Hepatic stellate cell (primary cell): ENCODE measurements around the gene FLRT2.

ENCODE experiments used
- DNase-seq: peaks from one replicate; pipeline ENCODE4 v3.0.0; 2011; ENCODE audit warnings: low spot score

FLRT2 gene

GRCh38 chr14:85529803-85530574 is at the start of gene FLRT2:
FLRT2 (plus strand) TSS chr14:85530144; CDS start chr14:85621515, 91,371 bp downstream.
- no peak for DNase-seq

DNA sequence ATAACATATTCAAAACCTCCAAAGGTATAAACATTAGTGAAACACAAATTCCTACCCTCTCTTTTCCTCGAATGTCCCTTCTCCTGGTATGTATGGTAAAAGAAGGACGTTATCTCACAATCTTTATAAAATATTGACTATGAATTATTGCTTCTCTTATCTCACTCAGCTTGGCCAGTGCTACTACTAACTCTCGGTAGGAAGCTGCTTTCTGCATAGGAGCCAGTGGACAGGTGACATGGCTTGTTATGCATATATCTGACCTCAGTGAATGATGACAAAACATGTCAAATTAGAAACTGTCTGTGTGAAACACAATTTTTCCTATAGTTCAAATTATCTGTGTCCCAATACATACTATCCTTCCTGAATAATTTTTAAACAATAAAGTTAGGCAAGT is 48.5 kb upstream of the FLRT2 start:
- no peak for DNase-seq

- no peak for DNase-seq
Measured at GRCh38 chr14:85482552-85482951, 47.4 kb upstream of the FLRT2 start.

- no peak for DNase-seq
Measured at GRCh38 chr14:85483037-85483436, 46.9 kb upstream of the FLRT2 start.

DNA sequence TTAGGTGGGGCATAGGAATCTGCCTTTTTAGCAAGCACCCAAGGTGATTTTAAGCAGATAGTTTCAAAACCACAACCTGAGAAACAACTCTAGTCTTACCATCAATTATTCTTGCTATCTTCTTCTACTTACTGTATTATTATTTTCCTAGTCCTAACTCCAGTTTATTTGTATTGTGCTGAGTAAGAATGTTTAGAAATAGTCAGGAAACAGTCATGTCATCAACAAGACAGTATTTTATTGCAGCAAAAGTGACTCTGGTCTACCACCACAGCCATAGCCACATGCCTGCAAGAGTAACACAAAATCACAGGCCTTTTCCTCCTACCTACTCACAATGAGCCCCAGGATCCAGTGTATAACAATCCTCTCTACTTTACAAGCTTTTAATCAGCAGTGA is 46.3 kb upstream of the FLRT2 start:
- DNase-seq, result no peak

- DNase-seq, result no peak
Measured at GRCh38 chr14:85487215-85487614, 42.7 kb upstream of the FLRT2 start.

GRCh38 chr14:85501751-85502150 is 28.2 kb upstream of the FLRT2 start:
- no peak for DNase-seq

GRCh38 chr14:85508863-85509262 is 21.1 kb upstream of the FLRT2 start:
- DNase-seq, result no peak

GRCh38 chr14:85512451-85512850 is 17.5 kb upstream of the FLRT2 start:
- no peak for DNase-seq

- DNase-seq, result no peak
Measured at GRCh38 chr14:85514487-85514886, 15.5 kb upstream of the FLRT2 start.

- no peak for DNase-seq
Measured at GRCh38 chr14:85516239-85517113, 13.5 kb upstream of the FLRT2 start.

GRCh38 chr14:85517114-85517688 is 12.7 kb upstream of the FLRT2 start:
- no peak for DNase-seq

DNA sequence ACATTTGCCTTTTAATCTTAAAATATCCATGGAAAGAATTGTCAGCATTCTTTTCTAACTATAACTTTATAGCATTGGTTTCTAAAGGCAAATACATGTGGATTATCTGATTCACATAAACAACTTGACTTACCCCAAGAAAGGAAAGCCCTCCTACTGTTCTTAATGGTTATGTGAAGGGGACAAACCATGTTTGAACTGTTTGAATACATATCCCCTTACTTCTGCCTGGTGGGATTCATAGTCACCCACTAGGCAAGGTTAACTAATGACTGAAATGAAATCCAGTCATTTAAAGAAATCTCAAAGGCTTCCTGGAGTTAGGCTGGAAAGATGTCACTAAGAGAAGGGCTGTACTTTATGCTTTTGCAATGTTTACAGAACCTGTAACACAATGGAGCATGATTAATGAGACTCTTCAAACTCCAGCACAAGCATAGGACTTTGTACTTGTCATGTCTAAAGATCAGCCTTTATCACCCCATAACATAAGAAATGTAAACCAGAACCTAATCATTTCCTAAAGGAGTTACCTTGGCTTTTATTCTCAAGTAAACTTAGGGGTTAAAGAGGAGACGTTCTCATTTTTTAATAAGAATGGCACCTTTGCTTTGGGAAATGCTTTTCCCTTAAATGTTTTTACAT is 10.2 kb upstream of the FLRT2 start:
- no peak for DNase-seq

DNA sequence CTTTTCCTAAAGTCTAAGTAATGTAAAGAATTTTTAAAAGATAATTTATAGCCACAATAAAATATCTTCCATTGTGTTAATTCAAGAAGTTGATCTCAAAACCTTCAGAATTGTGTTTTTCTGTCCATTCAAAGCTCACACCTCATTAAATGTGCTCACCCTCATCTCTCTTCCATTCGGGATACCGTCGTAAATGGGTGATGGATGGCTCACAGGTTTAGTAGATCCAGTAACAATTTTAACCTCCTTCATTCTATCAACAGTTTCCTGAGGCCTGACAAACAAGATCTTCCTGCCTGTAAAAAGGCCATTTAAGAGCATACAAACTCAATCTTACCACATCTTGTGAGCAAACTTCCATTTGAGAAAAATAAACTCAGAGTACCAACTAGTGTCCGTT is 9.4 kb upstream of the FLRT2 start:
- DNase-seq, result no peak

DNA sequence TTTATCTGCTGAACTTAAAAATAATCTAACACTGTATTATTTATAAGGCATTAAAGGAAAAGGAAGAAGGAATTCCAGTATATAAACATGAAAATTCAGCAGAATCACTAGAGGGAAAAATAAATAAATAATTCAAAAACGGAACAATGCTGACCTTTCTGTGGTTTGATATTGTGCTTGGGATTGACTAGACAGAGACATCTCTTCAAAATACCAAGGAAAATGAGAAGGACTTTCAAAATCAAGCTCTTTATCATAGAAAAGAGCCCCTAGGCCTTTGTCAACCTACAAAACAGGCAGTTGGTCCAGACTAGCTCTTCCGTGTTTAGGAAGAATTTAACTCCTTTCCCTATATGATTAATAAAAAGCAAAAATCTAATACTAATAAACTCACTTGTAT is 6.3 kb upstream of the FLRT2 start:
- no peak for DNase-seq

- no peak for DNase-seq
Measured at GRCh38 chr14:85527006-85527405, 2.9 kb upstream of the FLRT2 start.

DNA sequence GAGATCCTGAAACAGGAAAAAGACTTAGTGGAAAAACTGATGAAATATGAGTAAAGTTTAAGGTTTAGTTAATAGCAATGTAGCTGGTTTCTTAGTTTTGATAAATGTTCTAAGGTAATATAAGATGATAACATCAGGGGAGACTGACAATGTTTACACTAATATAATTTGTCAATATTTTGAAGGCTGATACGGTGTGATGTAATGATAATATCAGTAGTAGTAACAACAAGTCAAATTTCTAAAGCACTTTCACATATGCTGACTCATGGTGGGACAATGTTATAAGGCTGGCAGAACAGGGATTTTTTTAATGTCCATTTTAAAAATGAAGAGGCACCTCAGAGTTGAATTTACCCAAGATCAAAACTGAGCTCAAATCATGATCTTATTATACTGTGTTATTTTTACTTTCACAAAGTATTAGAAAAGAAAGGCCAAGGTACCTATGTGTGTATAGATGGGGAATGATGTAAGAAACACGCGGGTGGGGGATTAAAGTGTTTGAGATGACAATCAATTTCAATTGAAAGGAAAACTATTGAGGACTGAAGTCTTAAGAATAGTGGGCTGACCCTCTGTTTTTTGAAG is 2.4 kb upstream of the FLRT2 start:
- no peak for DNase-seq

DNA sequence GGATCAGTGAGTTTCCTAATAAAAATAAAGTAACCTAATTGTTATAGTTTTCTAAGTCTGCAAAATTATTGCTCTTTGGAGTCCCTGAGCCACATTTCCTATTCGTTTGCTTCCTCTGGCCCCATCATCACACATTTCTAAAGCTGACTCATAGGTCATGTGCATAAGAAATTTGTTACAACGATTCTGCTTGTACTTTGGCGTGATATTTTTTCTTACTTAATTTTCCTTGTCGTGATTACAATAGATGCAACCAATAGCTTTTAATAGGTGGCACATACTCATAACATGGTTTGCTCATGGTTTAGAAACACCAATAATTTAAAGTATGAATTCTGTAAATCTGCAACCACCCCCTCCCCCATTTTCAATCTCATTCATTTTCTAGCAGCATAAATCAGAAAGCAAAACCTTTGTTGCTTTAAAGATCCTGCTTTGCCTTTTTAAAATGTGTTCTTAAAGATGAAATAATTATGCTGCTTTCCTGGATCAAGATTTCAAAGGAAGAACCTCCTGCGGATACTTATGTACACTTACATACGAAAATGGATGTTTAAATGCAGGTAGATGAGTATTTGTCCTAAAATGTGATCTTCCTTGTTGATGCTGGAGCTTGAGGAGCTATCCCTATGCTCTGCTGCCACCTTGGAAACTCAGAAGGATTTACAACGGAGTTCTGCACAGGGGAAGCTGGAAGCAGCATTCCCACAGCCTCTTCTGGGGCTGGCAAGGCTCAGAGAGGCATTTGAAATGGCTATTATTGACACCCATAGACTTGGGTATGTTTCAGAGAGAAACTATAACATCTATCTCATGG is 1.7 kb upstream of the FLRT2 start:
- DNase-seq, result peak; percentile 56

DNA sequence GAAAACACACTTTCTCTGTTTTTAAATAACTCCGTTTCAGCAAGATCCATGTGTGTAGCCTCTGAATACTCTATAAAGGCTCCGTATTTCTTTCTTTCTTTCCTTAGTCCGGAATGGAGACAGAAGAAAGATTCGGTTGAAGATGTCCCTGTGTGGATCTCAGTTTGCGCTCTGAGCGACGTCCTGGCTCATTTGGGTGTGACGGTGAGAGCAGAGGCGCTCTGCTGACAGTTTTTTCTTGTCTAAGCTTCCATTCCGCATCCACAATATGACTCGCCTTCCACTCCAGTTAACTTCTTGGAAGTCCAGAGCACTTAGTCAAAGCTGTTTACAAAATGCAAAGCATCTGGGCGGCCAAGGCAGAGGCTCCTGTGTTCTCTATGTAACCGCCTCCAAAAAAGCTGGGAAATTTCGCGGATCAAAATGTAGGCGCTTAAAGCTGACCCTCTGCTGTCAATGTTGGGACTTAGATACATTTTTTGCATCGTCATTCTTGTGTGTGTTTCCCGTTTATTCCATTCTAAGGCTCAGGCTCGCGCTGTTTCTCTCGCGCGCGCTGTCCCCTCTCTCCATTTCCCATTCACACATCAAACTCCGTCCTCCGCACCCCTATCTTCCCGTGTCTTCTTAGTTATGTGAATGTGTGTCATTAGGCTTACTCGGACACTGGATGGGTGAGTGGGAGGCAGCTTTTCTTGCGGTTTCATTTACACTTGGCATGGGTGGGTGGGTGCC is 880 bp upstream of the FLRT2 start:
- DNase-seq, result no peak

DNA sequence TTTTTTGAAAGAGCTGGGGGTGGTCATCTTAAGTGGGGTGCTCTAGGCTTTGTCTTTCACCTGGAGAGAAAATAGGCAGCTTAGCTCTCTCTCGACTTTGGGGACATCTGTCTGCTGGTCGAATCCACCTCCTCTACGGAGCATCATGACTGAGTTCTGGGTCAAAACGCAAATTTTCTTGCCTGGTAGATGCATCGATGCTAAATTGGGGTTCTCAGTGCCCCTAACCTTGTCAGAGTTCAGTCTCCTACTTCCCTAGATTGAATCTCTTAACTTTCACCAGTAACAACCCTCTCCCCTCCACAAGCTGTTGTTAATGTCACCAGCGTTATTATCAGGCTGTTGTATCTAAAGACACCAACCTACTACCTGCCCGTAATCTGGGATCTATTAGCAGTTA is 682 bp downstream of the FLRT2 start:
- DNase-seq, result no peak
